Activated CD8-positive, alpha-beta memory T cell treated with anti-CD3 and anti-CD28 coated beads, Interleukin-2, amount 50 U/mL, for 1 hour (primary cell): Measurements from ENCODE around the gene PDLIM5.

Source experiments
- DNase-seq: peaks from one replicate; pipeline ENCODE4 v3.0.0-alpha.2; 2020; ENCODE audit errors: extremely low read depth

The PDLIM5 gene

GRCh38 chr4:94426783-94427182, 25.0 kb upstream of the PDLIM5 start:
- DNase-seq = no peak

DNA sequence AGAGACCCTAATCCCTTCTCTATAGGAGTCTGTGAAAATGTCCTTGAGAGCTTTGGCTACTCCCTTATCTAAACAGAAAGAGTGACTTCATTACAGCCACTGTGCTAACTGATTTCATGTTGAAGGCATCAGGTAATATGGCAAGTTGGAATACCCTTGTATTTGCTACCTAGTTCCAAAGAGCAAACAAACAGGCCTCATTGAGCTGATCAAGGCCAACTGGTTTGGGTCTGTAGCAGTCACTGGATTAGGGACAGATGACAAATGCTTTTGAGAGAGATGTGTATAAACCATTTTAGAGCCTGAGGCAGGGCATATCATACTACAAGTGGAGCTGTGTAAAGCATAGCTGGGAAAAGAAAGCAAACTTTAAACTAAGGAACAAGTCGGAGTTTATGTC, 22.9 kb upstream of the PDLIM5 start:
- DNase-seq = no peak

GRCh38 chr4:94430406-94430805, 21.3 kb upstream of the PDLIM5 start:
- no peak for DNase-seq

DNA sequence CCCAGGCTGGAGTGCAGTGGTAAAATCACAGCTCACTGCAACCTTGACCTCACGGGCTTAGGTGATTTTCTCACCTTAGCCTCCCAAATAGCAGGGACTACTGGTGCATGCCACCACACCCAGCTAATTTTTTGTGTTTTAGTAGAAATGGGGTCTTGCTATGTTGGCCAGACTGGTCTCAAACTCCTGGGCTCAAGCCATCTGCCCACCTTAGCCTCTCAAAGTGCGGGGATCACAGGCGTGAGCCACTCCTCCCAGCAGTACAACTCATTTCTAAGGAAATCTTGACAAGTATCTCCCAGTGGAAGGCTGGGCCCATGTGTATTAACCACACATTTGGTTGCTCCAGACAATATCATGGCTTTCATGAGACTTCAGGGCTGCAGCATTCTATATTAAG, 20.4 kb upstream of the PDLIM5 start:
- DNase-seq = no peak

GRCh38 chr4:94434505-94434904, 17.2 kb upstream of the PDLIM5 start:
- DNase-seq = no peak

DNA sequence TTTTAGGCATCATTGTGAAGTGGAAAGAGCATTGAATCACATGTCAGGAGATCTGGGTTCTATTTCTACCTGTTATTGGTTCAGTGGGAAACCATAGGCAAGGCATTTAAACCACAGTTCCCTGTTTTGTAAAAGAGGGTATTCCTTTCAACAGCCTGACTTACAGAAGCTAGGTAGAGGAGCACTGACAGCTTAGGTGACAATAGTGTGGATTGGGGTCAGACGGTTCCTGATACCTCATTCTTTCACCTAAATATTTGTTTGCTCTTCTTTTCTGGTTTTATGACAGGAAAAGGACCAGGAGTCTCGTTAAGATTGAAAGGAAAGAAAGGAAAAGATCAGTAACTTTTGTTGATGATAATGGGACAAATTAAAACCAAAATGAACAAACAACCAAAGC, 15.9 kb upstream of the PDLIM5 start:
- no peak for DNase-seq

DNA sequence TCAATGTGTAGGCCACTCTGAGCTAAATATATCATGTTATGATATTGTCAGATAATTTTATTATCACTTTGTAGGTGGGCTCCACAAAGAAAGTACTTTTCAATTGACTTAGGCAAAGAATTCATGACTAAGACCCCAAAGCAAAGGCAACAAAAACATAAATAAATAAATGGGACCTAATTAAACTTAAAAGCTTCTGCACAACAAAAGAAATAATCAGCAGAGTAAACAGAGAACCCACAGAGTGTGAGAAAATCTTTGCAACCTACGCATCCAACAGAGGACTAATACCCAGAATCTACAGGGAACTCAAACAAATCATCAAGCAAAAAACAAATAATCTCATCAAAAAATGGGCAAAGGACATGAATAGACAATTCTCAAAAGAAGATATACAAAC, 15.2 kb upstream of the PDLIM5 start:
- no peak for DNase-seq

GRCh38 chr4:94439606-94440005, 12.1 kb upstream of the PDLIM5 start:
- no peak for DNase-seq

DNA sequence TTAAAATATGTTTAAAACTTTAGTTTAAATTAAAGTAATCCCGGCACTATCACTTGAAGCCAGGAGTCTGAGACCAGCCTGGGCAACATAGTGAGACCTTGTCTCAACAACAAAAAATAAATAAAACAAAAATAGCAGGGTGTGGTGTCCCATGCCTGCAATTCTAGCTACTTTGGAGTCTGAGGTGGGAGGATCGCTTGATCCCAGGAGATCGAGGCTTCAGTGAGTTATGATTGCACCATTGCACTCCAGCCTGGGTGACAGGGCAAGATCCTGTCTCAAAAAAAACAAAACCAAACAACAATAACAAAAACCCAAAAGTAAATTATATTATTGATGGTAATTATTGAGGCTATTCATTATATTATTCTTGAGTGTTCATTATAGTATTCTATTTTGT, 9.9 kb upstream of the PDLIM5 start:
- no peak for DNase-seq

DNA sequence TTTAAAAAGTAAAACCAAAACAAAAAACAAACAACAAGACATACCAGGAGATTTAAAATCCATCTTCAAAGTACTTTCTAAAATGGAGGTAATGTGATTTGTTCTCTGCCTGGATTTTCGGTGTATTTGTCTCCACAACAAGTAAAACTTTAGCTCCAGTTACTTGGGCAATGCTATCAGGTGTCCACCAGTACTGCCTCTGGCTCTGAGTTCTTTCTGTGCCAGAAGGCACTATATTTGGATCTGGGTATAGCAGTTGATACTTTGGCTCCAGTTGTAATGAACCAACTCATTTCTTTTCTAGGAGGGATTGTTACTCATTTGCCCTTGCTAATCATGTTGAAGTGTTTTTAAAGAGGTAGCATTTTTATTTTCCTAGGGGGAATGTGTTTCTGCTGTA, 9.5 kb upstream of the PDLIM5 start:
- DNase-seq = no peak

GRCh38 chr4:94446386-94446785, 5.4 kb upstream of the PDLIM5 start:
- no peak for DNase-seq

DNA sequence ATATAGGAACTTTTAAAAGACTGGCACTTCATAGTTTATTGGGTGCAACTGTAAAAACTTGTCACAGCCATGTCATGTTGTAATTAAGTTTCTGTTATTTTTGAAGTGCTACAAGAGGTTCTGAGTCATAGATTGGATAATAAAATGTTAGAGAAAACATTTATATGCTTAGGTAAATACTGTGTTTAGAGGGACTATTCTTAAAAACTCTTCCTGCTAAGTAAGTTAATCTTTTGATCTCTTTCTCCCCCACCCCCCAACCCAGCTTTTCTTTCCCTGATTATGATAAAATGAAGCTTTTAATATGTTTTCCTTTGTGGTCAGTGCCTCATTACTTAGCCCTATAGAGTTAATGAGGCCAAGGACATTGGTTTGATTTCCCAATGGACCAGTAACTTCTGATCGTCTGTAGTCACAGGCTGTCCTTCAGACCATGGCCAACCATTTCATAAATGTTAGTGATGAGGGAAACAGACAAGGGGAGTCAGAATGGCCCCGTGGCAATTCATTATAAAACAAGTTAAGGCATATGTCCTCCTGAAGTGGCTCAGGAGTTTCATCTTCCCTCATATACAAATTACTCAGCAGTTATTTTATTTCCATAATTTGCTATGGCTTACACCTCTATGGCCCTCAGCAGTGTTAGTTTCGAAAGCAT, 3.9 kb upstream of the PDLIM5 start:
- DNase-seq = no peak

DNA sequence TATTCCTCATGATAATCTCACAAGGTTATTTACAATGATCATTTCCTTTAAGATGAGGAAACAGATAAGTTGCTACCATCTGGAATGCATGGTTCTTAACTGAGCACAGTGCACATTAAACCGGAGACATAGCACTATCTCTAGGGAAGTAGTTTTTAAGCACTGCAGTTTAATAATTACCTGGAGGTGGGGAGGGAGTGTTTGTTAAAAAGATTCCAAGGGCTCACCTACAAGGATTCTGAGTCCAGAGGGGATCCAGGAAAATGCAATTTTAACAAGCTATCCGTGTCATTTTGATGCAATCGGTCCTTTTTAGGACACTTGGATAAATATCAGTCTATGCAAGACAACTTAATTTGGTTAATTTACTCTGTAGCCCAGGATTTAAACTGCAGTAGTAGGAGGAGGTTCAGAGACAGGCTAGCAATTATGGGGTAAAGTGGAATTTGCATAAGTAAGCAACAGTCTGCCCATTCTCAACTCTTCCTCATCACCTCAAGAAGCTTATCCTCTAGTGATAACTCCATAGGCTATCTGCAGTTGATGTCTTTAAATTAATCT, 2.8 kb upstream of the PDLIM5 start:
- no peak for DNase-seq

- no peak for DNase-seq
Observed at GRCh38 chr4:94451051-94451694, 569 bp upstream of the PDLIM5 start.

GRCh38 chr4:94452476-94453371, 982 bp downstream of the PDLIM5 start:
- no peak for DNase-seq

GRCh38 chr4:94453391-94453963, 1.7 kb downstream of the PDLIM5 start:
- DNase-seq = no peak

- DNase-seq = no peak
Observed at GRCh38 chr4:94454405-94454804, 2.7 kb downstream of the PDLIM5 start.

- DNase-seq = no peak
Observed at GRCh38 chr4:94455081-94455480, 3.3 kb downstream of the PDLIM5 start.

DNA sequence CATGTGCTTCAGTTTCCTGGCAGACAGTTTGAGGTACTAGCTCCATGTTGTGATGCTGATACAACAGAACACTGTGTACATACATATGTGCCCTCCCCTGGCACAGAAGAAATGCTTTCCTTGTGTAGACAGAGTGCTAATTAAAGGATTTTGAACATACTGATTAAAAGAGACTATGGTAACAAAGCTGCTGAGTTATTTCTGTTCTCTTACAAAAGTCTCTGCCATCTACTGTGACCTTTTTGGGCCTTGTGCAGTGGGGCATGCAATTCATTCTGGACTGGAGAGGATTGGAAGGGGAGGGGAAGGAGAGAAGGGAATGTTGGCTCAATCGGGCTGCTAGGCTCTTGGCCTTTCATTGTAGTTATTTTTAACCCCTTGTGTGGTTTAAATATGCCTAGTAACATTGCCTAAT, 6.0 kb downstream of the PDLIM5 start:
- no peak for DNase-seq

DNA sequence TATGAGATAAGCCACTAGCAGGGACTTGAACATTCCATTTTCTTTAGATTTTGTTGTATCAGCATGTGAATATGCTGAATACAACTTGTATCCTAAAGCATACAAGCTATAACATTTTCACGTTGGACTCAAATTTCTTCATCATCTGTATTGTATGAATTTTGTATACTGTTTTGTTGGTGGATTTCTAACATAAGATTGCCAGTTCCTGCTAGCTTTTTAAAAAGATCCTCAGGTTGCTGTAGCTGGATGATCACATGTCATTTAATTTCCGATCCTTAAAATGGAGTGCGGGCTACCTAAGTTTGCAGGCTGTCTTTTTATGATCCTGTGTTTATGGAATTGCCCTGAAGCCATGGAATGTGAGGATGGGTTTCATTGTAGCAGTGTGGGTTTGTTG, 6.9 kb downstream of the PDLIM5 start:
- DNase-seq = no peak

GRCh38 chr4:94459462-94460161, 7.9 kb downstream of the PDLIM5 start:
- no peak for DNase-seq

DNA sequence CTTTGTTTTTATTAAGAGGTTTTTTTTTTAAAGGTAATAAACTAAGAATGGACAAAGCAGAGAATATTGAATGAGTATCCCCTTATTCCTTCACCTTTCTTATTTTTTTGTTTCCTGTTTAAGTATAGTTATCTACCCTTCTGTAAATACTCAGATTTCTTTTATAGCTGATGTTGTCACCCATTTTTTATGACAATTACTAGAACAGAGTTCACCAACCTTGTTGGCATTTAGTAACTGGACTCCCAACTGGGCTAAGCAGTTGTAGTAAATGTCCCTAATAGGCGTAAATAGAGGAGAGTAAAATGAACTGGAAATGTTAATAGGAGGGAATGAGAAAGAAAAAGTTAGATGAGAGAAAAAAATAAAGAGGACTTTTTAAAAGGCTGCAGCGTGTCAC, 9.8 kb downstream of the PDLIM5 start:
- no peak for DNase-seq
